ENCODE measurements around the gene CEACAM19. TPM values are rescaled to one million over a fixed set of nuclear protein-coding genes. Genes with fewer than 3 reads are reported as not detected.

Gene CEACAM19
- polyA plus RNA-seq, 3 donors = 7.6 TPM; not detected in 2

DNA sequence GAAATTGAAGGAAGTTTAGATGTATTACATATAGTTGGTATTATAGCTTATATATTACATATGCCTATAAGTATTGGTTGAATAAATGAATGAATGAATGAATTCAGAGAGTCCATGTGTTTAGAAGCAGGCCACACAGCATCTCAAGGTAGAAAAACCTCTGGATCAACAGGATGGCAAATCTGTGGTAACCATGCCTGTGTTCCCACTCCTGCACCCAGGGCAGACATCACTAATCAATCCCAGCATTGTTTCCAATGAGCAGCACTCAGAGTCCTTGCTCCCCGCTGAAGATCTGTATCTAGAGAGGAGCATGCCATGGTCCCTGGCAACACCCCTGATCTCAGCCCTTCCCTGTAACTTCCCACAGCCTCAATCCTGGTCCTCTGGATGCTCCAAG lies 944 bp downstream of the CEACAM19 start:
- Histone ChIP-seq H4K20me1 (ENCODE audit: insufficient read depth, low read length) (no peaks in the 10 kb centered on the region), H3K36me3 (replicated peaks in 1 of 2; ENCODE audit: control insufficient read depth in 1 of 2, insufficient read depth in 2 of 2, low read length in 2 of 2) (no peaks in the 10 kb centered on the region), H3K27me3 (ENCODE audit: control insufficient read depth in 2 of 2, insufficient read depth in 2 of 2, low read length in 2 of 2) (no peaks in the 10 kb centered on the region), H3K9ac (ENCODE audit: insufficient read depth, low read length, poor library complexity, severe bottlenecking) (no peak overlapping the region), H2AFZ (ENCODE audit: insufficient read depth, low read depth, low read length, poor library complexity, severe bottlenecking) (no peak overlapping the region), H3K4me1 (ENCODE audit: control insufficient read depth in 1 of 2, insufficient read depth in 2 of 2, low read length in 2 of 2) (peaks cover 3 to 5% of the 10 kb centered on the region in 2 donors), H3K9me3 (replicated peaks in 1 of 2; ENCODE audit: control insufficient read depth in 1 of 2, insufficient read depth in 1 of 2, low read length in 2 of 2) (no peaks in the 10 kb centered on the region), H3K4me3 (replicated peaks in 1 of 3; ENCODE audit: low read depth in 2 of 3, low read length in 3 of 3) (no peak overlapping the region), H3K27ac (ENCODE audit: low read depth in 1 of 2, low read length in 2 of 2) (no peak overlapping the region), H3K4me2 (replicated peaks; ENCODE audit: extremely low read depth, low read length, poor library complexity, severe bottlenecking) (no peak overlapping the region), H3K79me2 (ENCODE audit: insufficient read depth, low read length) (no peaks in the 10 kb centered on the region)
- TF ChIP-seq, protein P1, sequence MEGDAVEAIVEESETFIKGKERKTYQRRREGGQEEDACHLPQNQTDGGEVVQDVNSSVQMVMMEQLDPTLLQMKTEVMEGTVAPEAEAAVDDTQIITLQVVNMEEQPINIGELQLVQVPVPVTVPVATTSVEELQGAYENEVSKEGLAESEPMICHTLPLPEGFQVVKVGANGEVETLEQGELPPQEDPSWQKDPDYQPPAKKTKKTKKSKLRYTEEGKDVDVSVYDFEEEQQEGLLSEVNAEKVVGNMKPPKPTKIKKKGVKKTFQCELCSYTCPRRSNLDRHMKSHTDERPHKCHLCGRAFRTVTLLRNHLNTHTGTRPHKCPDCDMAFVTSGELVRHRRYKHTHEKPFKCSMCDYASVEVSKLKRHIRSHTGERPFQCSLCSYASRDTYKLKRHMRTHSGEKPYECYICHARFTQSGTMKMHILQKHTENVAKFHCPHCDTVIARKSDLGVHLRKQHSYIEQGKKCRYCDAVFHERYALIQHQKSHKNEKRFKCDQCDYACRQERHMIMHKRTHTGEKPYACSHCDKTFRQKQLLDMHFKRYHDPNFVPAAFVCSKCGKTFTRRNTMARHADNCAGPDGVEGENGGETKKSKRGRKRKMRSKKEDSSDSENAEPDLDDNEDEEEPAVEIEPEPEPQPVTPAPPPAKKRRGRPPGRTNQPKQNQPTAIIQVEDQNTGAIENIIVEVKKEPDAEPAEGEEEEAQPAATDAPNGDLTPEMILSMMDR (IDR thresholded peaks at IDR 0.05) = no peak
- Mint-ChIP-seq H3K4me3 (no peak overlapping the region), H3K27ac (no peak overlapping the region), H3K4me1 (peaks cover 3% of the 10 kb centered on the region), H3K27me3 (ENCODE audit: low read depth in 3 of 3) (peaks cover 2 to 7% (median 5%) of the 10 kb centered on the region in 3 donors), H3K36me3 (no peaks in the 10 kb centered on the region), H3K9me3 (peaks cover 0 to 4% (median 0%) of the 10 kb centered on the region in 7 donors)
- intact Hi-C loops (cut with micrococcal nuclease) = no loop called here
- WGBS (ENCODE audit: insufficient coverage) = 100% methylated on average over 1 of the region's 1 CpG
- DNase-seq = no peak

DNA sequence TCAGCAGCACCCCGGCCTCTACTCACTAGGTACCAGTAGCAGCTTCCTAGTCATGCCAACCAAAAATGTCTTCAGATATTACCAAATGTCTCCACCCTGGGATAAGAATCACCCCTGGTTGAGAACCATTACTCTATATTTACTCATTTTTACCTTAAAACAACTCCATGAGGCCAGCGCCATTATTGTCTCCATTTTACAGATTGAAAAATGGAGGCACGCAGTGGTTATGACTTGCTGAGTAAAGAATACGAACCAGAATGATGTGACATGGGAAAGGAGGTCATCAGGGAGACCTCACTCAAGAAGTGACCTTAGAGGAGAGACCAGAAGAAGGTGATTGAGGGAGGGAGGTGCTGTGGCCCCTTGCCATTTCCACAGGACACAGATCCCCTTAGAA lies 2.2 kb downstream of the CEACAM19 start:
- intact Hi-C loops (cut with micrococcal nuclease) = no loop called here
- no peak for DNase-seq

More for the DNA sequence above, 2.2 kb downstream of the CEACAM19 start:
- H3K27me3 ChIP-seq (ENCODE audit: control insufficient read depth in 2 of 2, insufficient read depth in 2 of 2, low read length in 2 of 2) = no peaks in the 10 kb centered on the region
- peaks cover 7% of the 10 kb centered on the region for H3K4me1 Mint-ChIP-seq
- H4K20me1 ChIP-seq (ENCODE audit: insufficient read depth, low read length) = no peaks in the 10 kb centered on the region
- TF ChIP-seq, protein P1 (IDR thresholded peaks at IDR 0.05) = no peak
- peaks cover 2 to 8% (median 7%) of the 10 kb centered on the region in 3 donors for H3K27me3 Mint-ChIP-seq (ENCODE audit: low read depth in 3 of 3)
- peaks cover 0 to 4% (median 0%) of the 10 kb centered on the region in 7 donors for H3K9me3 Mint-ChIP-seq
- no peak overlapping the region for H2AFZ ChIP-seq (ENCODE audit: insufficient read depth, low read depth, low read length, poor library complexity, severe bottlenecking)
- no peak overlapping the region for H3K27ac ChIP-seq (ENCODE audit: low read depth in 1 of 2, low read length in 2 of 2)
- H3K36me3 Mint-ChIP-seq = no peaks in the 10 kb centered on the region
- H3K4me1 ChIP-seq (ENCODE audit: control insufficient read depth in 1 of 2, insufficient read depth in 2 of 2, low read length in 2 of 2) = peaks cover 6 to 13% of the 10 kb centered on the region in 2 donors
- no peak overlapping the region for H3K27ac Mint-ChIP-seq
- H3K79me2 ChIP-seq (ENCODE audit: insufficient read depth, low read length) = no peaks in the 10 kb centered on the region
- no peaks in the 10 kb centered on the region for H3K9me3 ChIP-seq (replicated peaks in 1 of 2; ENCODE audit: control insufficient read depth in 1 of 2, insufficient read depth in 1 of 2, low read length in 2 of 2)
- H3K36me3 ChIP-seq (replicated peaks in 1 of 2; ENCODE audit: control insufficient read depth in 1 of 2, insufficient read depth in 2 of 2, low read length in 2 of 2) = no peaks in the 10 kb centered on the region
- H3K4me2 ChIP-seq (replicated peaks; ENCODE audit: extremely low read depth, low read length, poor library complexity, severe bottlenecking) = no peak overlapping the region
- WGBS (ENCODE audit: insufficient coverage) = 100% methylated on average over 2 of the region's 4 CpGs
- H3K9ac ChIP-seq (ENCODE audit: insufficient read depth, low read length, poor library complexity, severe bottlenecking) = no peak overlapping the region
- H3K4me3 ChIP-seq (replicated peaks in 1 of 3; ENCODE audit: low read depth in 2 of 3, low read length in 3 of 3) = no peak overlapping the region
- H3K4me3 Mint-ChIP-seq = no peak overlapping the region

Data from CD14-positive monocyte (primary cell).